Keratinocyte (primary cell): ENCODE measurements around the gene BORCS5. TPM values are rescaled to one million over a fixed set of nuclear protein-coding genes. Genes with fewer than 3 reads are reported as not detected.

Source experiments
- DNase-seq: peaks from one replicate; pipeline ENCODE4 v3.0.0-alpha.2; 2011; ENCODE audit warnings: low read depth, missing footprints, low spot score
- FAIRE-seq: peaks from 2 replicates; lab custom pipeline; 2011; peaks lifted over from hg19 to GRCh38; lab: Jason Lieb, UNC
- H2AFZ ChIP-seq: 2 replicates; pipeline ENCODE4 v1.6.0; 2012; ENCODE audit warnings: low read length, control low read depth, inconsistent platforms; ENCODE audit not compliant: control insufficient read depth
- H3K27ac ChIP-seq: 2 replicates; pipeline ENCODE4 v1.5.1; 2011; ENCODE audit warnings: low read length; ENCODE audit not compliant: control insufficient read depth, insufficient read depth
- H3K27me3 ChIP-seq: 3 replicates; pipeline ENCODE4 v1.6.0; 2011; ENCODE audit warnings: low read length; ENCODE audit not compliant: control insufficient read depth, insufficient read depth; ENCODE audit errors: extremely low read depth
- H3K36me3 ChIP-seq, 2 experiments: 2 replicates in 1 of 2; 3 replicates in 1 of 2; pipeline ENCODE4 v1.5.1; 2011; ENCODE audit warnings: low read length in 2 of 2, mild to moderate bottlenecking in 1 of 2; ENCODE audit not compliant: control insufficient read depth in 2 of 2, insufficient read depth in 2 of 2; ENCODE audit errors: extremely low read depth in 1 of 2
- H3K4me1 ChIP-seq: 3 replicates; pipeline ENCODE4 v1.5.1; 2011; ENCODE audit warnings: low read length; ENCODE audit not compliant: control insufficient read depth, insufficient read depth; ENCODE audit errors: extremely low read depth
- H3K4me2 ChIP-seq: 3 replicates; pipeline ENCODE4 v1.6.0; 2011; ENCODE audit warnings: low read depth, low read length; ENCODE audit not compliant: control insufficient read depth, insufficient read depth; ENCODE audit errors: extremely low read depth
- H3K4me3 ChIP-seq, 3 experiments: fragments of 200-600 bp in 1 of 3; sonication (generic) in 1 of 3; 2 replicates in 2 of 3; 3 replicates in 1 of 3; pipeline ENCODE4 v1.5.1; 2011 to 2016; ENCODE audit warnings: low read length in 3 of 3, mild to moderate bottlenecking in 3 of 3, control low read depth in 2 of 3, inconsistent platforms in 1 of 3, low read depth in 1 of 3, mixed read lengths in 1 of 3, mixed run types in 1 of 3, moderate library complexity in 1 of 3; ENCODE audit not compliant: control insufficient read depth in 2 of 3, insufficient read depth in 2 of 3; ENCODE audit errors: extremely low read depth in 1 of 3
- H3K79me2 ChIP-seq: 2 replicates; pipeline ENCODE4 v1.6.0; 2012; ENCODE audit warnings: low read length; ENCODE audit not compliant: control insufficient read depth, insufficient read depth
- H3K9ac ChIP-seq: 3 replicates; pipeline ENCODE4 v1.6.0; 2011; ENCODE audit warnings: low read length; ENCODE audit not compliant: control insufficient read depth, insufficient read depth; ENCODE audit errors: extremely low read depth
- H3K9me1 ChIP-seq: 3 replicates; pipeline ENCODE4 v1.6.0; 2011; ENCODE audit warnings: low read length; ENCODE audit not compliant: control insufficient read depth, insufficient read depth; ENCODE audit errors: extremely low read depth
- H3K9me3 ChIP-seq: 2 replicates; pipeline ENCODE4 v1.5.1; 2012; ENCODE audit warnings: low read depth, low read length; ENCODE audit not compliant: control insufficient read depth
- H4K20me1 ChIP-seq: 3 replicates; pipeline ENCODE4 v1.6.0; 2011; ENCODE audit warnings: low read length; ENCODE audit not compliant: control insufficient read depth, insufficient read depth; ENCODE audit errors: extremely low read depth
- EZH2 ChIP-seq: IDR thresholded peaks from one replicate; pipeline ENCODE4 v1.6.1; 2012; ENCODE audit warnings: inconsistent platforms, mild to moderate bottlenecking, low read length, moderate library complexity
- dilution Hi-C: fragments of 300-500 bp; cut with MboI; formaldehyde crosslinking; loops from one replicate; pipeline ENCODE4 v1.7.0; 2020; ENCODE audit warnings: low sequenced_read_pairs; ENCODE audit not compliant: extremely low pct_ligation_motif_present
- polyA plus RNA-seq, 5 experiments: library from polyadenylated mRNA; depleted of rRNA in 3 of 5; stranded (reverse) in 3 of 5; stranded (forward) in 1 of 5; unstranded in 1 of 5; fragments of >200 nt; gene quantifications; 1 replicate in 1 of 5; 2 replicates in 3 of 5; 3 replicates in 1 of 5; pipeline versions ENCODE4 v1.2.1 to v1.2.3, GENCODE V29; 2011 to 2012; ENCODE audit warnings: missing spikeins in 2 of 5, low read depth in 1 of 5, low replicate concordance in 1 of 5
- TF ChIP-seq, protein P1 (sequence below), 3 experiments: IDR thresholded peaks in 1 of 3; conservative IDR thresholded peaks in 1 of 3; optimal IDR thresholded peaks in 1 of 3; 2 replicates in 2 of 3; 3 replicates in 1 of 3; pipeline versions ENCODE3 to v1.5.1; 2011; ENCODE audit warnings: low read length in 3 of 3, mild to moderate bottlenecking in 3 of 3, moderate library complexity in 2 of 3, control low read depth in 1 of 3, inconsistent platforms in 1 of 3; ENCODE audit not compliant: insufficient read depth in 2 of 3; ENCODE audit errors: extremely low read depth in 1 of 3

The BORCS5 gene
- polyA plus RNA-seq, 1 donor (not counting 4 experiments of a cell fraction or from before 2014, with no cell fraction given): 5.4 TPM

DNA sequence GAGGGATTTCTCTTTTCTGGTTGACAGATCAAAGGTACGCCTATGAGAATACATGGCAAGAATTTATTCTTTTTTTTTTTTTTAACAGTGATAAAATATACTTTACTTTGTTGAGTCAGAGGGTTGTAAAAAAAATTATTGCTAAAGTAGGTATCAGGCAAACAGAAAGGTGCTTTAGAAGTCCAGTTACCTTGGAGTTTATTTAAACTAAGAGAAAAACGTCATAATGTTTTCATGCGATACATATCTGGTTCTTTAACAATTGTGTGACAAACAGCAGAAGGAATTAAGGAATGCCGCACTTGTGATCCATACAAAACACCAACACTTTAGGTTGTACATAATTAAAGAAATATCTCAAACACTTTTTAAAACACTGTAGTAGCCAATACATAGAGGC, 94.2 kb downstream of the BORCS5 start:
- no peak for DNase-seq

DNA sequence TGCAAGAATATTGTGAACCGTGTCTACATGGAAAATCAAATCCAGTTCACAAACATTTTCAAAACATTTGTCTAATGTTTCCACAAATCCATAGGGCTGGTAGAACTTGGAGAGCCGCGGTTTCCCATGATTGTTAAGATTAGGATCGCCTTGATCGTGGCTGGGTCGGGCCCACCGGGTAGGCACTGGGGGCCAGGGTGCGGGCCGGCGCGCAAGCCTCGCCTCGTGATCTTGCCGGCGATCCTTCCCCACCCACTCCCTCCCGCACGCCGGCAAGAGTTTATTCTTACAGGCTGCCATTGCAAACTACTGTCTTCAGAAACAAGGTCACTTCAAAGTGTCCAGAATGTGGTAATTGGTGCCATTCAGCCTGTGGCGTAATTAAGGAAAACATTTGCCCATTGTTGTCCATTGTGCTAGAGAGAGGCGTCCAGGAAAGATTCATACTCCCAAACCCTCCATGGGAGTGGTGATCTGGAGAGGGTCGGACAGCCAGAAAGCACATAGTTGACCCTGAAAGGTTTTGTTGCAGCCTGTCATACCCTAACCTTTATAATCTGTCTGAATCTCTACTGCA, 95.5 kb downstream of the BORCS5 start:
- FAIRE-seq (no peak), DNase-seq (no peak)
- no peak overlapping the region for H2AFZ ChIP-seq
- no peaks in the 10 kb centered on the region for H3K9me3 ChIP-seq
- H3K27ac ChIP-seq: no peak overlapping the region
- no peaks in the 10 kb centered on the region for H3K36me3 ChIP-seq
- H3K9me1 ChIP-seq: no peaks in the 10 kb centered on the region
- TF ChIP-seq EZH2: no peak
- TF ChIP-seq, protein P1, sequence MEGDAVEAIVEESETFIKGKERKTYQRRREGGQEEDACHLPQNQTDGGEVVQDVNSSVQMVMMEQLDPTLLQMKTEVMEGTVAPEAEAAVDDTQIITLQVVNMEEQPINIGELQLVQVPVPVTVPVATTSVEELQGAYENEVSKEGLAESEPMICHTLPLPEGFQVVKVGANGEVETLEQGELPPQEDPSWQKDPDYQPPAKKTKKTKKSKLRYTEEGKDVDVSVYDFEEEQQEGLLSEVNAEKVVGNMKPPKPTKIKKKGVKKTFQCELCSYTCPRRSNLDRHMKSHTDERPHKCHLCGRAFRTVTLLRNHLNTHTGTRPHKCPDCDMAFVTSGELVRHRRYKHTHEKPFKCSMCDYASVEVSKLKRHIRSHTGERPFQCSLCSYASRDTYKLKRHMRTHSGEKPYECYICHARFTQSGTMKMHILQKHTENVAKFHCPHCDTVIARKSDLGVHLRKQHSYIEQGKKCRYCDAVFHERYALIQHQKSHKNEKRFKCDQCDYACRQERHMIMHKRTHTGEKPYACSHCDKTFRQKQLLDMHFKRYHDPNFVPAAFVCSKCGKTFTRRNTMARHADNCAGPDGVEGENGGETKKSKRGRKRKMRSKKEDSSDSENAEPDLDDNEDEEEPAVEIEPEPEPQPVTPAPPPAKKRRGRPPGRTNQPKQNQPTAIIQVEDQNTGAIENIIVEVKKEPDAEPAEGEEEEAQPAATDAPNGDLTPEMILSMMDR (optimal IDR thresholded peaks at IDR 0.05 in 1 of 3, IDR thresholded peaks at IDR 0.05 in 1 of 3, conservative IDR thresholded peaks at IDR 0.05 in 1 of 3; ENCODE audit: extremely low read depth in 1 of 3, insufficient read depth in 2 of 3, low read length in 3 of 3): no peak
- H3K79me2 ChIP-seq: no peaks in the 10 kb centered on the region
- H3K9ac ChIP-seq: no peak overlapping the region
- H3K4me2 ChIP-seq: no peak overlapping the region
- H4K20me1 ChIP-seq: no peaks in the 10 kb centered on the region
- dilution Hi-C loops: no loop called here
- no peaks in the 10 kb centered on the region for H3K4me1 ChIP-seq
- H3K4me3 ChIP-seq: no peak overlapping the region
- H3K27me3 ChIP-seq: no peaks in the 10 kb centered on the region

More for the DNA sequence above, 94.2 kb downstream of the BORCS5 start:
- Histone ChIP-seq H3K9me1 (no peaks in the 10 kb centered on the region), H3K4me1 (peaks cover 5% of the 10 kb centered on the region), H3K36me3 (no peaks in the 10 kb centered on the region), H3K4me2 (no peak overlapping the region), H3K27ac (no peak overlapping the region), H3K9ac (no peak overlapping the region), H3K79me2 (no peaks in the 10 kb centered on the region), H2AFZ (no peak overlapping the region), H3K4me3 (no peak overlapping the region), H3K27me3 (no peaks in the 10 kb centered on the region), H3K9me3 (no peaks in the 10 kb centered on the region), H4K20me1 (no peaks in the 10 kb centered on the region)
- TF ChIP-seq, protein P1 (optimal IDR thresholded peaks at IDR 0.05 in 1 of 3, IDR thresholded peaks at IDR 0.05 in 1 of 3, conservative IDR thresholded peaks at IDR 0.05 in 1 of 3; ENCODE audit: extremely low read depth in 1 of 3, insufficient read depth in 2 of 3, low read length in 3 of 3): no peak
- no peak for TF ChIP-seq EZH2
- dilution Hi-C loops: no loop called here
- no peak for FAIRE-seq
